Adrenal gland (tissue), 12 donors: ENCODE results near the gene HCN3. TPM values are rescaled to one million over a fixed set of nuclear protein-coding genes. Genes with fewer than 3 reads are reported as not detected.

ENCODE experiments used
- DNase-seq, 7 donors: peaks; one replicate each; pipeline ENCODE4 v3.0.0-alpha.2; 2019 to 2020
- H3K27ac ChIP-seq, 5 donors: fragments of 200-600 bp; sonication (generic) in 4 of 5; 1 replicate in 3 of 5; 2 replicates in 2 of 5; pipeline versions ENCODE4 v1.5.1 to v1.8.0; 2016 to 2020; ENCODE audit warnings: mild to moderate bottlenecking in 1 of 5
- H3K27me3 ChIP-seq: fragments of 200-600 bp; 2 replicates; pipeline ENCODE4 v1.8.0; 2021
- H3K36me3 ChIP-seq, 2 donors: fragments of 200-600 bp; replicated peaks in 1 of 2; 1 replicate in 1 of 2; 2 replicates in 1 of 2; pipeline versions ENCODE4 v1.5.1 to v1.8.0; 2018 to 2022
- H3K4me1 ChIP-seq, 2 donors: fragments of 200-600 bp; replicated peaks in 1 of 2; 1 replicate in 1 of 2; 2 replicates in 1 of 2; pipeline versions ENCODE4 v1.5.1 to v1.8.0; 2018 to 2021
- H3K4me3 ChIP-seq, 4 donors: fragments of 200-600 bp; sonication (generic) in 3 of 4; one replicate each; pipeline ENCODE4 v1.5.1; 2016 to 2018
- H3K9me3 ChIP-seq, 3 donors: fragments of 200-600 bp; sonication (generic) in 1 of 3; replicated peaks in 1 of 3; 1 replicate in 2 of 3; 2 replicates in 1 of 3; pipeline versions ENCODE4 v1.5.1 to v1.8.0; 2016 to 2021
- POLR2A ChIP-seq, 2 donors: fragments of 450-650 bp; IDR thresholded peaks; one replicate each; pipeline ENCODE4 v1.6.1; 2017; ENCODE audit warnings: antibody characterized with exemption in 2 of 2, mild to moderate bottlenecking in 2 of 2, moderate library complexity in 1 of 2
- WGBS, 4 donors: extraction: QIAGEN DNeasy Blood & Tissue Kit in 2 of 4; methylation state at CpG; one replicate each; pipeline versions ENCODE4 v1.1.5 to v1.1.7; 2013 to 2017; 5-methylcytosine and 5-hydroxymethylcytosine counted together
- intact Hi-C, 2 donors: fragments of 100-400 bp; cut with DNase I; formaldehyde crosslinking; loops; one replicate each; pipeline versions ENCODE4 v1.14.1 to v1.15.0; 2022 to 2023
- polyA plus RNA-seq, 3 donors: library from polyadenylated mRNA; stranded (reverse); fragments of 200-250 nt in 2 of 3; fragments of 350-450 nt in 1 of 3; fragmentation: Illumina TruSeq in 1 of 3; extraction: RNeasy Lipid Tissue Mini Kit (QIAGEN cat#74804) in 1 of 3; gene quantifications; one replicate each; pipeline ENCODE4 v1.2.3, GENCODE V29; 2013 to 2014
- total RNA-seq, 9 donors: library from RNA; depleted of rRNA in 4 of 9; stranded (reverse); fragments of >200 nt in 4 of 9; fragments of 120-200 nt in 1 of 9; fragmentation: NEBNext Ultra II Directional in 1 of 9; extraction: Animal tissue kit (Norgen Biotek cat#: 25700) in 1 of 9; gene quantifications; one replicate each; pipeline versions ENCODE4 v1.1.0 to v1.2.4, GENCODE V29; 2013 to 2023
- TF ChIP-seq, protein P1 (sequence below), 6 experiments: fragments of 450-650 bp in 4 of 6; fragments of 200-600 bp in 2 of 6; sonication (generic) in 1 of 6; IDR thresholded peaks; 1 replicate in 5 of 6; 2 replicates in 1 of 6; pipeline versions ENCODE4 v1.5.1 to v1.8.0; 2016 to 2021; ENCODE audit warnings: antibody characterized with exemption in 6 of 6, mild to moderate bottlenecking in 2 of 6, moderate library complexity in 1 of 6
- donor health status: healthy with polysubstance abuse.
- donor health status: Bipolar disorder and iron deficiency.
- donor health status: DM: yes; HTN: yes; CAD: no.
- donor health status: DM: no; HTN: no; CAD: no.
- donor health status: DM: no; HTN: no; CAD: no.
- donor health status: DM: yes; HTN: yes; CAD: no.

The HCN3 gene
- total and polyA plus RNA-seq, 12 donors = 1.0 to 14.5 (median 3.7) TPM

DNA sequence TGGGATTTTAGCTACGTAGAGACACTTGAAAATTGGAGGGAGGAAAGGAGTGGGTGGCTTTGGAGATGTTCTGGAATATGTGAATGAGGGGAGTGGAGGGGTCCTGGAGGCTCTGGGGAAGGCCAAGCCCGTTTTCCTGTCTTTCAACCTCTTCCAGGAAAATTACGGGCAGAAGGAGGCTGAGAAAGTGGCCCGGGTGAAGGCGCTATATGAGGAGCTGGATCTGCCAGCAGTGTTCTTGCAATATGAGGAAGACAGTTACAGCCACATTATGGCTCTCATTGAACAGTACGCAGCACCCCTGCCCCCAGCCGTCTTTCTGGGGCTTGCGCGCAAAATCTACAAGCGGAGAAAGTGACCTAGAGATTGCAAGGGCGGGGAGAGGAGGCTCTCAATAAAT, 43.0 kb downstream of the HCN3 start:
- 14 to 23% (median 20%) methylated on average over 10 to 11 of the region's 11 CpGs for WGBS, 4 donors
- intact Hi-C loops = loop anchor here (5.0 kb wide), 2 partner anchors 43 to 68 kb away; partner anchors contain the start of gene HCN3 (in 1 of the 2)
- Histone ChIP-seq H3K27me3 (no peaks in the 10 kb centered on the region), H3K4me1 (peaks cover 23 to 34% of the 10 kb centered on the region in 2 donors), H3K9me3 (no peaks in the 10 kb centered on the region), H3K4me3 (peak overlapping the region in 1 of 4 donors; percentile 78), H3K36me3 (peaks cover 0 to 8% of the 10 kb centered on the region in 2 donors), H3K27ac (peak overlapping the region; percentile 35 to 97 (median 48))
- no peak for DNase-seq
- no peak for TF ChIP-seq POLR2A (IDR thresholded peaks at IDR 0.05)
- TF ChIP-seq, protein P1, sequence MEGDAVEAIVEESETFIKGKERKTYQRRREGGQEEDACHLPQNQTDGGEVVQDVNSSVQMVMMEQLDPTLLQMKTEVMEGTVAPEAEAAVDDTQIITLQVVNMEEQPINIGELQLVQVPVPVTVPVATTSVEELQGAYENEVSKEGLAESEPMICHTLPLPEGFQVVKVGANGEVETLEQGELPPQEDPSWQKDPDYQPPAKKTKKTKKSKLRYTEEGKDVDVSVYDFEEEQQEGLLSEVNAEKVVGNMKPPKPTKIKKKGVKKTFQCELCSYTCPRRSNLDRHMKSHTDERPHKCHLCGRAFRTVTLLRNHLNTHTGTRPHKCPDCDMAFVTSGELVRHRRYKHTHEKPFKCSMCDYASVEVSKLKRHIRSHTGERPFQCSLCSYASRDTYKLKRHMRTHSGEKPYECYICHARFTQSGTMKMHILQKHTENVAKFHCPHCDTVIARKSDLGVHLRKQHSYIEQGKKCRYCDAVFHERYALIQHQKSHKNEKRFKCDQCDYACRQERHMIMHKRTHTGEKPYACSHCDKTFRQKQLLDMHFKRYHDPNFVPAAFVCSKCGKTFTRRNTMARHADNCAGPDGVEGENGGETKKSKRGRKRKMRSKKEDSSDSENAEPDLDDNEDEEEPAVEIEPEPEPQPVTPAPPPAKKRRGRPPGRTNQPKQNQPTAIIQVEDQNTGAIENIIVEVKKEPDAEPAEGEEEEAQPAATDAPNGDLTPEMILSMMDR (IDR thresholded peaks at IDR 0.05) = no peak

DNA sequence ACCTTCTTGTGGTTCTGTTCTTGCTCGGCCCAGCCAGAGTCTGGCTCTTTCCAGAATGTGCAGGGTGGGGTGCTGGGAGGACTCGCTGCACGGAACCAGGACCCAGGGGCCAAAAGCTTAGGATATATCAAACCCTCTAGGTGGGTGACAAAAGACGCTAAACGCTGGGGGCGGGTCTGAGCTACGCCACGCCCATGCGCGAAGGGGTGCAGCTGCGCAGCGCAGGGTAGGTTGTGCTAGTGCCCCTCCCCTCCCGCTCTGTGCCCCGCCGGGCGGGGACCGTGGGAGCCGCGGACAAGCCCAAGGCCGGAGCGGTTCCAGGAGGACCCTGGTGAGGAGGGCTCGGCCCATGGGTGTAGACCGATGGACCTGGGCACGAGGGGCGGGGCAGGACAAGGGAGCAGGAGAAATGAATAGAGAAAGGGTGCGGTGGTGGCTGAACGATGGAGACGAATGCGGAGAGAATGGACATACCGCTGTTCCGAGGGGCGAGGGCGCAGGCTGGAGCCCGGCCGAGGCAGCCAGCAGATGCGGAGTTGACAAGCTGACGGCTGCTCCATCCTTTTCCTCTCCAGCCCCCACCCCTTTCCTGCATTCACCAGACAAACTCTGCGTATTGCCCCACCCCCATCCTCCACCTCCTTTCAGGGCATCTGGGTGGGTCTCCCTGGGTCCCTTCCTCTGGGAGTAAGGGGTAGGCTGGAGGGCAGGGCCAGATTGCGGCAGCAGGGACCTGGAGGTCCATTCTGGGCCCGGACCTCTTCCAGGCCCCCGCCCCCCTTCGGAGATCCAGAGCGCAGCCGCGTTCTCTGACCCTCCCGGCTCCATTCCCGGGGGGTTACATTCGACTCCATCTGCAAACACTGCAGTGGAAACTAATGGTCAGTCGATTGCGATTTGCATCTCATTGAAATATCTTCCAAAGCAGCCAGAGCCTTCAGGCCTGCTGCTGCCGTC, 43.7 kb downstream of the HCN3 start, which contains the start of gene RUSC1:
Gene RUSC1, plus strand, starts transcription at position 234 of the 957 bp plus-strand sequence. CDS start 880 bp downstream, outside the sequence.
- TF ChIP-seq, protein P1 (IDR thresholded peaks at IDR 0.05) = no peak
- TF ChIP-seq POLR2A (IDR thresholded peaks at IDR 0.05) = peak in 1 of 2 donors; percentile 38
- peaks cover 26 to 41% of the 10 kb centered on the region in 2 donors for H3K4me1 ChIP-seq
- H3K27ac ChIP-seq = peak within 1 kb of the TSS; percentile 41 to 97 (median 94)
- no peaks in the 10 kb centered on the region for H3K27me3 ChIP-seq
- intact Hi-C loops = loop anchor here (5.0 kb wide), 2 partner anchors 44 to 69 kb away; partner anchors contain the start of gene HCN3 (in 1 of the 2)
- no peaks in the 10 kb centered on the region for H3K9me3 ChIP-seq
- H3K4me3 ChIP-seq = peak within 1 kb of the TSS in 2 of 4 donors; percentile 30 to 78
- WGBS, 4 donors = 13 to 17% (median 15%) methylated on average over 32 to 51 of the region's 51 CpGs
- peak; percentile 79 to 93 (median 86) for DNase-seq
- peaks cover 0 to 6% of the 10 kb centered on the region in 2 donors for H3K36me3 ChIP-seq

DNA sequence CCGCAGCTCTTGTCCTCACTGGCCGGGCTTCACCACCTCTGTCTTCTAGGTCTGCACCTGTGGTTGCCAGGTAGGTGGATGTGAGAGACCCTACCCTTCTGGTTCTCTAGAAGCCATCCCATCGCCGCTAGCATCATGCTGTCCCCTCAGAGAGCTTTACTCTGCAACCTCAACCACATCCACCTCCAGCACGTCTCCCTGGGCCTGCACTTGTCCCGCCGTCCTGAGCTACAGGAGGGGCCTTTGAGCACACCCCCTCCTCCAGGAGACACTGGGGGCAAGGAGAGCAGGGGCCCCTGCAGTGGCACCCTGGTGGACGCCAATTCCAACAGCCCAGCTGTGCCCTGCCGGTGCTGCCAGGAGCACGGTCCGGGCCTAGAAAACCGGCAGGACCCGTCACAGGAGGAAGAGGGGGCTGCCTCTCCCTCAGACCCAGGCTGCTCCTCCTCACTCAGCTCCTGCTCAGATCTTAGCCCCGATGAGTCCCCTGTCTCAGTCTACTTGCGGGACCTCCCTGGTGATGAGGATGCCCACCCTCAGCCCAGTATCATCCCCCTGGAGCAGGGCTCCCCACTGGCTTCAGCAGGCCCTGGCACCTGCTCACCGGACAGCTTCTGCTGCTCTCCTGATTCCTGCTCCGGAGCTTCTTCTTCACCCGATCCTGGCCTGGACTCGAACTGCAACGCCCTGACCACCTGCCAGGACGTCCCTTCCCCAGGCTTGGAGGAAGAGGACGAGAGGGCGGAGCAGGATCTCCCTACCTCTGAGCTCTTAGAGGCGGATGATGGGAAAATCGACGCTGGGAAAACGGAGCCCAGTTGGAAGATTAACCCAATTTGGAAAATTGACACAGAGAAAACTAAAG, 44.6 kb downstream of the HCN3 start:
- peaks cover 26 to 43% of the 10 kb centered on the region in 2 donors for H3K4me1 ChIP-seq
- H3K27ac ChIP-seq = peak overlapping the region in 4 of 5 donors; percentile 77 to 97 (median 95)
- intact Hi-C loops = loop anchor here (5.0 kb wide), 2 partner anchors 45 to 70 kb away; partner anchors contain the start of gene HCN3 (in 1 of the 2)
- TF ChIP-seq, protein P1 (IDR thresholded peaks at IDR 0.05) = no peak
- no peak for TF ChIP-seq POLR2A (IDR thresholded peaks at IDR 0.05)
- H3K9me3 ChIP-seq = no peaks in the 10 kb centered on the region
- H3K27me3 ChIP-seq = no peaks in the 10 kb centered on the region
- H3K36me3 ChIP-seq = peaks cover 0 to 8% of the 10 kb centered on the region in 2 donors
- peak overlapping the region in 1 of 4 donors; percentile 78 for H3K4me3 ChIP-seq
- 52 to 57% (median 55%) methylated on average over 17 to 27 of the region's 27 CpGs for WGBS, 4 donors
- peak in 4 of 7 donors; percentile 25 to 64 (median 33) for DNase-seq
